ENCODE measurements around the gene KAT6B.

The KAT6B gene

DNA sequence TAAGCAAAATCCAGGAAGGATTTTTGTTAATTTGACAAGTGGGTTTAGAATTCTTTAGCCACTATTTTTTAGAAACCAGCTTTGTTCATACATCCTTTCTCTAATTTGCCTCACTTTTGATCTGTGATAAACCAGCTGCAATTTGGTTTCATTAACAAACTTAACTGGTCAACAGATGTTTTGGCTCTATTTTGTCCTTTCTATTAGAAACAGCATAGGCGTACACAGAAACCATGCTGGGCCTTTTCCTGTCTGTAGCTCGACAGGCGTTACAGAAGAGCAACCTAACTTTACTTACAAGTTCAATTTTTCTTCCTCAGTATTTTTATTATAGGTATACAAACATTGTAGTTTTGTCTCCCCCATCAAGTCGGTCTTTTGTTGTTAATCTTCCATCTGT is 28.2 kb downstream of the KAT6B start:
- TF ChIP-seq SIN3A (IDR thresholded peaks at IDR 0.05; ENCODE audit: borderline replicate concordance, insufficient read depth, low read length) (no peak), TAF1 (IDR thresholded peaks at IDR 0.05; ENCODE audit: borderline replicate concordance, insufficient read depth, low read length) (no peak), POLR2AphosphoS5 (IDR thresholded peaks at IDR 0.05; ENCODE audit: low read depth, low read length) (no peak), FOXP2 (optimal IDR thresholded peaks at IDR 0.05; ENCODE audit: borderline replicate concordance, extremely low read depth, extremely low read length, insufficient read depth) (no peak)
- TF ChIP-seq, protein P1, sequence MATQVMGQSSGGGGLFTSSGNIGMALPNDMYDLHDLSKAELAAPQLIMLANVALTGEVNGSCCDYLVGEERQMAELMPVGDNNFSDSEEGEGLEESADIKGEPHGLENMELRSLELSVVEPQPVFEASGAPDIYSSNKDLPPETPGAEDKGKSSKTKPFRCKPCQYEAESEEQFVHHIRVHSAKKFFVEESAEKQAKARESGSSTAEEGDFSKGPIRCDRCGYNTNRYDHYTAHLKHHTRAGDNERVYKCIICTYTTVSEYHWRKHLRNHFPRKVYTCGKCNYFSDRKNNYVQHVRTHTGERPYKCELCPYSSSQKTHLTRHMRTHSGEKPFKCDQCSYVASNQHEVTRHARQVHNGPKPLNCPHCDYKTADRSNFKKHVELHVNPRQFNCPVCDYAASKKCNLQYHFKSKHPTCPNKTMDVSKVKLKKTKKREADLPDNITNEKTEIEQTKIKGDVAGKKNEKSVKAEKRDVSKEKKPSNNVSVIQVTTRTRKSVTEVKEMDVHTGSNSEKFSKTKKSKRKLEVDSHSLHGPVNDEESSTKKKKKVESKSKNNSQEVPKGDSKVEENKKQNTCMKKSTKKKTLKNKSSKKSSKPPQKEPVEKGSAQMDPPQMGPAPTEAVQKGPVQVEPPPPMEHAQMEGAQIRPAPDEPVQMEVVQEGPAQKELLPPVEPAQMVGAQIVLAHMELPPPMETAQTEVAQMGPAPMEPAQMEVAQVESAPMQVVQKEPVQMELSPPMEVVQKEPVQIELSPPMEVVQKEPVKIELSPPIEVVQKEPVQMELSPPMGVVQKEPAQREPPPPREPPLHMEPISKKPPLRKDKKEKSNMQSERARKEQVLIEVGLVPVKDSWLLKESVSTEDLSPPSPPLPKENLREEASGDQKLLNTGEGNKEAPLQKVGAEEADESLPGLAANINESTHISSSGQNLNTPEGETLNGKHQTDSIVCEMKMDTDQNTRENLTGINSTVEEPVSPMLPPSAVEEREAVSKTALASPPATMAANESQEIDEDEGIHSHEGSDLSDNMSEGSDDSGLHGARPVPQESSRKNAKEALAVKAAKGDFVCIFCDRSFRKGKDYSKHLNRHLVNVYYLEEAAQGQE (IDR thresholded peaks at IDR 0.05; ENCODE audit: insufficient read depth in 1 of 2, low read depth in 2 of 2, low read length in 2 of 2) = no peak

DNA sequence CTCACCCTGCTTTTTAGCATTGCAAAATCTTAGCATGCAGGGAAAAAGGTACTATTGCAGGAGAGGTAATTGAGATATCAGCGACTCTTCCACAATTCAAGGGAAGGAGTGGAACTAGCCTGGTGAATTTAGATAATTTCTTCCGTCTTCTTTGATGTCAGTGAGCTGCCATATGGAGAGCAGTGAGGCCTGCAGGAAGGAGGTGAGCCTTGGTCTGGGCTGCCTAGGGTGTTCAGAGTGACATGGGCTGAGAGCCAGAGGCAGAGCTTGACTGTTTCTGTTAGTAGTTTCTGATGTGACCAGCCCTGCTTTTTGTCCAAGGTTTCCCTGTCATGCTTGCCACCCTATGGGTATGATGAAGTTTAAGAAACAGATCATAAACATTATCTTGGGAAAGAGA is 28.6 kb downstream of the KAT6B start:
- TF ChIP-seq, protein P1 (IDR thresholded peaks at IDR 0.05; ENCODE audit: insufficient read depth in 1 of 2, low read depth in 2 of 2, low read length in 2 of 2) = no peak
- TF ChIP-seq SIN3A (IDR thresholded peaks at IDR 0.05; ENCODE audit: borderline replicate concordance, insufficient read depth, low read length) (no peak), FOXP2 (optimal IDR thresholded peaks at IDR 0.05; ENCODE audit: borderline replicate concordance, extremely low read depth, extremely low read length, insufficient read depth) (no peak), TAF1 (IDR thresholded peaks at IDR 0.05; ENCODE audit: borderline replicate concordance, insufficient read depth, low read length) (no peak), POLR2AphosphoS5 (IDR thresholded peaks at IDR 0.05; ENCODE audit: low read depth, low read length) (no peak)

DNA sequence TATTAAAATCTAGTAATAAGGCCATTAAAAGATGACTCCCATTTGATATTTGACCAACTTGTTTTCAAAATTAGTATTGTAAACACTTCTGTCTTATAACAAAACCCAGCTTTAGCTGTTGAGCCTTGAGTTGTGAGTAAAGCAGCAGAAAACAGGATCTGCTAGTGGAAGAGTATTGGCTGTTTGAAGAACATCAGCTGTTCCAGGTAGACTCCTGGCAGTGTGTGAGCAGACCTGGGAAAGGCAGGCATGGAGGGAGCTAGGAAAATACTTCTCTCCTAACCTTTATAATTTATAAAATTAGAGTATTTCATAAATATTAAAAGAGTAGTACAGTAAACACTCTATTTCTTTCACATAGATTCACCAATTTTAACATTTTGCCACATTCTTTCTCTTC is 29.0 kb downstream of the KAT6B start:
- TF ChIP-seq TAF1 (IDR thresholded peaks at IDR 0.05; ENCODE audit: borderline replicate concordance, insufficient read depth, low read length) (no peak), FOXP2 (optimal IDR thresholded peaks at IDR 0.05; ENCODE audit: borderline replicate concordance, extremely low read depth, extremely low read length, insufficient read depth) (no peak), SIN3A (IDR thresholded peaks at IDR 0.05; ENCODE audit: borderline replicate concordance, insufficient read depth, low read length) (no peak), POLR2AphosphoS5 (IDR thresholded peaks at IDR 0.05; ENCODE audit: low read depth, low read length) (no peak)
- TF ChIP-seq, protein P1 (IDR thresholded peaks at IDR 0.05; ENCODE audit: insufficient read depth in 1 of 2, low read depth in 2 of 2, low read length in 2 of 2) = no peak

DNA sequence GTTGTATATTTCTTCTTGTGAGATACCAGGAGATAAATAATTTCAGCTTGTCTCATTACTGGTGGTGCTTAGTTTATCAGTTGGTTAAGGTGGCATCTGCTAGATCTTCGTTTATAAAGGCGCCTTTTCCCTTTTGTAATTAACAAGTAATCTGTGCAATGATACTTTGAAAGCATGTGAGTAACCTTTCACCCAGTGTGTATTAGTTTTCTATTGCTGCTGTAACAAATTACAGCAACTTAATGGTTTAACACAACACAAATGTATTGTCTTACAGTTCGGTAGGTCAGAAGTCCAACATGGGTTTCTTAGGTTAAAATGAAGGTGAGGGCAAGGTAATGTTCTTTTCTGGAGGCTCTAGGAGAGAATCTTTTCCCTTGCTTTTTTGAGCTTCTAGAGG is 30.5 kb downstream of the KAT6B start:
- TF ChIP-seq SIN3A (IDR thresholded peaks at IDR 0.05; ENCODE audit: borderline replicate concordance, insufficient read depth, low read length) (no peak), FOXP2 (optimal IDR thresholded peaks at IDR 0.05; ENCODE audit: borderline replicate concordance, extremely low read depth, extremely low read length, insufficient read depth) (no peak), TAF1 (IDR thresholded peaks at IDR 0.05; ENCODE audit: borderline replicate concordance, insufficient read depth, low read length) (no peak), POLR2AphosphoS5 (IDR thresholded peaks at IDR 0.05; ENCODE audit: low read depth, low read length) (no peak)
- TF ChIP-seq, protein P1 (IDR thresholded peaks at IDR 0.05; ENCODE audit: insufficient read depth in 1 of 2, low read depth in 2 of 2, low read length in 2 of 2) = no peak

DNA sequence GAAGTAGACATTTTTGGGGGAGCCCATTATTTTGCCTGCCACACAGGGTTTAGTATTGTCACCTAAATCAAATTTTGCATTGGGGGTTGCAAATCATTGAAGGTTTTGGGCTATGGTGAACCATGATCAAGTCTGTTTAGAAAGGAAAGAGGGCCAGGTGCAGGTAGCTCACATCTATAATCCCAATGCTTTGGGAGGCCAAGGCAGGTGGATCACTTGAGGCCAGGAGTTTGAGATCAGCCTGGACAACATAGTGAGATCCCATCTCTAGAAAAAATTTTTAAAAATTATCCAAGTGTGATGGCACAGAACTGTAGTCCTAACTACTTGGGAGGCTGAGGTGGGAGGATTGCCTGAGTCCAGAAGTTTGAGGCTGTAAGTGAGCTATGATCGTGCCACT is 31.2 kb downstream of the KAT6B start:
- TF ChIP-seq, protein P1 (IDR thresholded peaks at IDR 0.05; ENCODE audit: insufficient read depth in 1 of 2, low read depth in 2 of 2, low read length in 2 of 2) = no peak
- TF ChIP-seq POLR2AphosphoS5 (IDR thresholded peaks at IDR 0.05; ENCODE audit: low read depth, low read length) (no peak), TAF1 (IDR thresholded peaks at IDR 0.05; ENCODE audit: borderline replicate concordance, insufficient read depth, low read length) (no peak), SIN3A (IDR thresholded peaks at IDR 0.05; ENCODE audit: borderline replicate concordance, insufficient read depth, low read length) (no peak), FOXP2 (optimal IDR thresholded peaks at IDR 0.05; ENCODE audit: borderline replicate concordance, extremely low read depth, extremely low read length, insufficient read depth) (no peak)
